ENCODE measurements around the gene PDX1.

DNA sequence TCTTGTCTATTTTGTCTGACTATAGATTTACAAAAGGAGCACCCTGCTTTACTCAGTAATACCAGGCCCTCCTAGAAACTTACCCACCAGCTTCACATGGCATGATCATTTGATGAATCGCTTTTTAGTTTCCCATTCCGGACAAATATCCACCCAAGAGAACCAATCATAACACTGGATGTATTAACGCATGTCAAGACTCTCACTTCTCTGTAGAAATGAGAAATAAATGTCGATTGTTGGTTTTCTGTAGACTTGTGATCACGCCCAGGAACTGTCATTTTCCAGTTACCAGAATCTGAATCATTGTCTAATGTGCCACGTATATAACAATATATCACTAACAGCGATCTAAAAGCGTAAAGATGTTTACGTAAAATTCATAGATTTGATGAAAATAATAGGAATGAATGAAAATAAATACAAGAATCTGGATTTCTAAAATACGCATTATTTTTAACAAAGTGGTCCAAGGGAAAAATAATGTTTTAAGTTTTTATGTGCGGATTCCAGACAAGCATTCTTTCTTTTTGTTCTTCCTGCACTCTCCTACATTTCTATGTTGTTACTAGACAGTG is 35.3 kb downstream of the PDX1 start:
- no peak for TF ChIP-seq JUND (IDR thresholded peaks at IDR 0.05)
- TF ChIP-seq, protein P1, sequence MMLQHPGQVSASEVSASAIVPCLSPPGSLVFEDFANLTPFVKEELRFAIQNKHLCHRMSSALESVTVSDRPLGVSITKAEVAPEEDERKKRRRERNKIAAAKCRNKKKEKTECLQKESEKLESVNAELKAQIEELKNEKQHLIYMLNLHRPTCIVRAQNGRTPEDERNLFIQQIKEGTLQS (IDR thresholded peaks at IDR 0.05) = no peak
- TF ChIP-seq EZH2 (IDR thresholded peaks at IDR 0.05) = no peak
- TF ChIP-seq, protein P2, sequence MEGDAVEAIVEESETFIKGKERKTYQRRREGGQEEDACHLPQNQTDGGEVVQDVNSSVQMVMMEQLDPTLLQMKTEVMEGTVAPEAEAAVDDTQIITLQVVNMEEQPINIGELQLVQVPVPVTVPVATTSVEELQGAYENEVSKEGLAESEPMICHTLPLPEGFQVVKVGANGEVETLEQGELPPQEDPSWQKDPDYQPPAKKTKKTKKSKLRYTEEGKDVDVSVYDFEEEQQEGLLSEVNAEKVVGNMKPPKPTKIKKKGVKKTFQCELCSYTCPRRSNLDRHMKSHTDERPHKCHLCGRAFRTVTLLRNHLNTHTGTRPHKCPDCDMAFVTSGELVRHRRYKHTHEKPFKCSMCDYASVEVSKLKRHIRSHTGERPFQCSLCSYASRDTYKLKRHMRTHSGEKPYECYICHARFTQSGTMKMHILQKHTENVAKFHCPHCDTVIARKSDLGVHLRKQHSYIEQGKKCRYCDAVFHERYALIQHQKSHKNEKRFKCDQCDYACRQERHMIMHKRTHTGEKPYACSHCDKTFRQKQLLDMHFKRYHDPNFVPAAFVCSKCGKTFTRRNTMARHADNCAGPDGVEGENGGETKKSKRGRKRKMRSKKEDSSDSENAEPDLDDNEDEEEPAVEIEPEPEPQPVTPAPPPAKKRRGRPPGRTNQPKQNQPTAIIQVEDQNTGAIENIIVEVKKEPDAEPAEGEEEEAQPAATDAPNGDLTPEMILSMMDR (IDR thresholded peaks at IDR 0.05 in 2 of 3, conservative IDR thresholded peaks at IDR 0.05 in 1 of 3; ENCODE audit: borderline replicate concordance in 1 of 3, insufficient read depth in 1 of 3, low read depth in 2 of 3, low read length in 2 of 3) = no peak
- TF ChIP-seq POLR2A (IDR thresholded peaks at IDR 0.05; ENCODE audit: borderline replicate concordance, extremely low read depth, insufficient read depth, insufficient read length) = no peak
- no peak for TF ChIP-seq RAD21 (IDR thresholded peaks at IDR 0.05; ENCODE audit: low read depth)
- no peak for TF ChIP-seq ZFX (IDR thresholded peaks at IDR 0.05)
- TF ChIP-seq ZNF274 (IDR thresholded peaks at IDR 0.05; ENCODE audit: low read depth, low read length) = no peak
- no peak for TF ChIP-seq SRF (IDR thresholded peaks at IDR 0.05; ENCODE audit: low read depth)
- TF ChIP-seq POLR2AphosphoS5 (IDR thresholded peaks at IDR 0.05; ENCODE audit: low read depth, low read length) = no peak
- TF ChIP-seq YY1 (IDR thresholded peaks at IDR 0.05; ENCODE audit: extremely low read depth, insufficient replicate concordance, low read depth, low read length) = no peak
- TF ChIP-seq EZH2phosphoT487 (IDR thresholded peaks at IDR 0.05; ENCODE audit: borderline replicate concordance) = no peak
- TF ChIP-seq, protein P3, sequence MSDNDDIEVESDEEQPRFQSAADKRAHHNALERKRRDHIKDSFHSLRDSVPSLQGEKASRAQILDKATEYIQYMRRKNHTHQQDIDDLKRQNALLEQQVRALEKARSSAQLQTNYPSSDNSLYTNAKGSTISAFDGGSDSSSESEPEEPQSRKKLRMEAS (IDR thresholded peaks at IDR 0.05) = no peak

Measured in HCT116 (cell line).